Type B pancreatic cell (in vitro differentiated cells): Measurements from ENCODE around the gene POU2AF1. TPM values are rescaled to one million over a fixed set of nuclear protein-coding genes. Genes with fewer than 3 reads are reported as not detected.
A peak's percentile ranks its signal among the peaks of the same experiment; 100 is the strongest.
"Not testable (repeated sequence)": the region's sequence is repeated elsewhere in the genome, so short reads cannot be mapped to it uniquely, and the experiment has no call there.

Source experiments
- DNase-seq: peaks from one replicate; pipeline ENCODE4 v3.0.0; 2021; ENCODE audit warnings: mixed read lengths; ENCODE audit not compliant: unreplicated experiment; ENCODE audit errors: extremely low spot score
- H3K27ac Mint-ChIP-seq: 2 replicates; pipeline ENCODE4 v1.8.0; 2021; ENCODE audit warnings: mild to moderate bottlenecking, mixed read lengths
- H3K27me3 Mint-ChIP-seq: 2 replicates; pipeline ENCODE4 v1.8.0; 2021; ENCODE audit warnings: mixed read lengths
- H3K36me3 Mint-ChIP-seq: 2 replicates; pipeline ENCODE4 v1.8.0; 2021; ENCODE audit warnings: mixed read lengths
- H3K4me1 Mint-ChIP-seq: one replicate; pipeline ENCODE4 v1.8.0; 2021; ENCODE audit warnings: mixed read lengths; ENCODE audit not compliant: unreplicated experiment
- H3K4me3 Mint-ChIP-seq: 2 replicates; pipeline ENCODE4 v1.8.0; 2021; ENCODE audit warnings: mild to moderate bottlenecking, mixed read lengths
- H3K9me3 Mint-ChIP-seq: 2 replicates; pipeline ENCODE4 v1.8.0; 2021; ENCODE audit warnings: mixed read lengths
- CTCF ChIP-seq: fragments of 200-600 bp; sonication (generic); conservative IDR thresholded peaks from 2 replicates; pipeline ENCODE4 v1.5.0; 2021; ENCODE audit warnings: antibody characterized with exemption, mild to moderate bottlenecking
- total RNA-seq: library from RNA; stranded (reverse); gene quantifications from 2 replicates; pipeline ENCODE4 v1.2.1, GENCODE V29; 2021; ENCODE audit warnings: low replicate concordance

Gene POU2AF1
- total RNA-seq, 1 donor from 2014 or later: 0.24 TPM

- Mint-ChIP-seq H3K27ac (no peak overlapping the region), H3K4me1 (peaks cover 7% of the 10 kb centered on the region), H3K27me3 (peaks cover 4% of the 10 kb centered on the region), H3K36me3 (no peaks in the 10 kb centered on the region), H3K9me3 (no peaks in the 10 kb centered on the region), H3K4me3 (no peak overlapping the region)
- no peak for TF ChIP-seq CTCF
- no peak for DNase-seq
Observed at GRCh38 chr11:111320728-111321568, 58.1 kb downstream of the POU2AF1 start.

- not testable (repeated sequence) for H3K27ac Mint-ChIP-seq, DNase-seq, H3K4me3 Mint-ChIP-seq, H3K4me1 Mint-ChIP-seq, H3K36me3 Mint-ChIP-seq, H3K9me3 Mint-ChIP-seq, H3K27me3 Mint-ChIP-seq
Observed at GRCh38 chr11:111320199-111320598, 58.9 kb downstream of the POU2AF1 start.

- DNase-seq: no peak
- TF ChIP-seq CTCF: no peak
- Mint-ChIP-seq H3K36me3 (no peaks in the 10 kb centered on the region), H3K4me3 (no peak overlapping the region), H3K27ac (no peak overlapping the region), H3K27me3 (peaks cover 4% of the 10 kb centered on the region), H3K9me3 (no peaks in the 10 kb centered on the region), H3K4me1 (peaks cover 3% of the 10 kb centered on the region)
Observed at GRCh38 chr11:111319296-111319695, 59.8 kb downstream of the POU2AF1 start.

GRCh38 chr11:111312076-111312475 lies 67.0 kb downstream of the POU2AF1 start:
- H3K4me3 Mint-ChIP-seq: no peak overlapping the region
- no peaks in the 10 kb centered on the region for H3K9me3 Mint-ChIP-seq
- no peak for DNase-seq
- TF ChIP-seq CTCF: no peak
- peaks cover 4% of the 10 kb centered on the region for H3K27me3 Mint-ChIP-seq
- H3K36me3 Mint-ChIP-seq: peaks cover 3% of the 10 kb centered on the region
- no peak overlapping the region for H3K27ac Mint-ChIP-seq
- peaks cover 6% of the 10 kb centered on the region for H3K4me1 Mint-ChIP-seq

- peaks cover 3% of the 10 kb centered on the region for H3K36me3 Mint-ChIP-seq
- peaks cover 4% of the 10 kb centered on the region for H3K27me3 Mint-ChIP-seq
- H3K4me3 Mint-ChIP-seq: no peak overlapping the region
- H3K4me1 Mint-ChIP-seq: peaks cover 6% of the 10 kb centered on the region
- no peak for TF ChIP-seq CTCF
- DNase-seq: no peak
- H3K27ac Mint-ChIP-seq: peak overlapping the region; percentile 42
- H3K9me3 Mint-ChIP-seq: no peaks in the 10 kb centered on the region
Observed at GRCh38 chr11:111310723-111311122, 68.4 kb downstream of the POU2AF1 start.

DNA sequence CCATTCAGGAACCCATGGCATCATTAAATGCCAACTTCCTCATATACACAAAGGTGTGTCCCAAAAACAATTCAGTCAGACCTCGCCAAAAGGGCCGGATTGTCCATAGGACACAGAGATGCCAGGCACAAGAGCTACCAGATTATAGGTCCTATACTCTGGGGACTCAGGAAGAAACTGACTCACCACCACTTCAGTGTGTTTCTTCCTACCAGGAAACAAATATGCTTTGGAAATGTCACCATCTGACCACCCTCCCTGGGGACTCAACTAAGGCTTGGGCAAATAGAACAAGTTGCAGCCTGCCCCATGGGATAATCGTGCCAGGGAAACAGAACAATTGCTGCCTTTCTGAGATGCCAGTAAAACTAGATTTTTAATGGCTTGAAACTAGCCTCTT lies 69.0 kb downstream of the POU2AF1 start:
- peak overlapping the region; percentile 42 for H3K27ac Mint-ChIP-seq

More for the DNA sequence above, 69.0 kb downstream of the POU2AF1 start:
- Mint-ChIP-seq H3K36me3 (peaks cover 7% of the 10 kb centered on the region), H3K27me3 (peaks cover 7% of the 10 kb centered on the region), H3K4me1 (peaks cover 12% of the 10 kb centered on the region), H3K9me3 (no peaks in the 10 kb centered on the region), H3K4me3 (no peak overlapping the region)
- TF ChIP-seq CTCF: no peak
- no peak for DNase-seq
